GM21528 (cell line): Measurements from ENCODE around the gene ADARB2.

Experiments
- ATAC-seq: cut with Tn5 transposase; IDR thresholded peaks from one replicate; pipeline ENCODE4 v1.9.1; 2021; ENCODE audit warnings: mild to moderate bottlenecking, moderate library complexity; ENCODE audit not compliant: unreplicated experiment, low FRiP score

Gene ADARB2

GRCh38 chr10:1390200-1390599 lies 347.1 kb downstream of the ADARB2 start:
- ATAC-seq, result no peak

DNA sequence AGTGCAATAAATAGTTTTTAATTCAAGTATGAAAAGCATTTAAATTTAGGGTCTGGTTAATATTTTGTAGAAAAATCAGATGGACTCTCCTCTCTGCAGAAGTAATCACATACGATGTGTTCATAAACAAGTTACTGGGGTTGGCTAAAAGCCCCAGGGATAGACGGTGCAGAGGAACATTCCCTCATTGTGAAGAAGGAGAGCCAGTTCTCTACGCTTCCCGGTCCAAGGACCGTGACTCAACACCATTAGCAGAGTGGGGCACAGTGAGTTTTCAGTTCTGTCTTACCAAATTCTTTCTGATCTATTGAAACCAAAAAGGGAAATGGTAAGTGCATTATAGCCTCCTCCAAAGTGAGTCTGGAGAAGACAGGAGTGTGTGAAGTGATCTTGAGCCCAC lies 353.3 kb downstream of the ADARB2 start:
- no peak for ATAC-seq

DNA sequence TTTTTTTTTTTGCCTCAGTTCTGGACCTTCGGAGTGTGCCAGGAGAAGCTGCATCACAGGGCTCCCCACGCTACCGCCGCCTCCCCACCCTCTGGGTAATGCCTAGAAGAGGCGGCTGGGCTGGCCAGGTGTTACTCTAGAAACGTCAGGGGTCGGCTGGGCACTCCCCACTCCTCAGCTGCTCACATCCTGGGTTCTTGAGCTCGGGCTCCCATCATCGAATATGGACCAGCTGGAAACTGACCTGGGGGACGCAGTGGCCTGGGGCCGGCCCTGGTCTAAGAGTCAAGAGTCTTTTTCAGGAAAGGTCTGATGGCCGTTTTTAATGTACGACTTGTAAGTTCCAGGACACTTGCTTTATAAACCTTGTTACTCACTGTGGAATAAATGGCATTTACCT lies 354.6 kb downstream of the ADARB2 start:
- no peak for ATAC-seq

DNA sequence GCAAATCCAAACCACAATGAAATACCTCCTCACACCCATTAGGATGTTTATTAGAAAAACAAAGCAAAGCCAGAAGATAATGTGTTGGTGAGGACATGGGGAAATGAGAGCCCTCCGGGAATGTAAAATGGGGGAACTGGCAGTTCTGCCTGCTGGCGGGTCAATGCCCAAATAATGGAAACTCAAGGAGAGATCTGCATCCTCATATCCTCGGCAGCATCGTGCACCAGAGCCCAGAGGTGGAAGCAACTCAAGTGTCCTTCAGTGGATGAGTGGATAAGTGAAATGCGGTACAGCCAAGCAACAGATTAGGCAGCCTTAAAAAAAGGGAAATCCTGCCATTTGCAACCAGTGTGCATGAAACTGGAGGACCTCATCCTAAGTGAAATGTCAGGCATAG lies 356.0 kb downstream of the ADARB2 start:
- no peak for ATAC-seq

GRCh38 chr10:1380088-1380671 lies 357.1 kb downstream of the ADARB2 start:
- ATAC-seq, result no peak

GRCh38 chr10:1379601-1380000 lies 357.7 kb downstream of the ADARB2 start:
- no peak for ATAC-seq

DNA sequence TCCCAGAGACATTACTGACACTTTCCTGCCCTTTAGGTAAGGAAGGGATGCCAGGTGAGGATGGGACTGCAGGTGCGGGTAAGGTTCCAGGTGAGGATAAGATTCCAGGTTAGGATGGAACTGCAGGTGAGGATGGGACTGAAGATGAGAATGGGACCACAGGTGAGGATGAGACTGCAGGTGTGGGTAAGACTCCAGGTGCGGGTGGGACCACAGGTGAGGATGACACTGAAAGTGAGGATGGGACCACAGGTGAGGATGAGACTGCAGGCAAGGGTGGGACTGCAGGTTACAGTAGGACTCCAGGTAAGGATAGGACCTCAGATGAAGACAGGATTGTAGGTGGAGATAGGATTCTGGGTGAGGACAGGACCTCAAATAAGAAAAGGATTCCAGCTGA lies 358.9 kb downstream of the ADARB2 start:
- ATAC-seq, result no peak

DNA sequence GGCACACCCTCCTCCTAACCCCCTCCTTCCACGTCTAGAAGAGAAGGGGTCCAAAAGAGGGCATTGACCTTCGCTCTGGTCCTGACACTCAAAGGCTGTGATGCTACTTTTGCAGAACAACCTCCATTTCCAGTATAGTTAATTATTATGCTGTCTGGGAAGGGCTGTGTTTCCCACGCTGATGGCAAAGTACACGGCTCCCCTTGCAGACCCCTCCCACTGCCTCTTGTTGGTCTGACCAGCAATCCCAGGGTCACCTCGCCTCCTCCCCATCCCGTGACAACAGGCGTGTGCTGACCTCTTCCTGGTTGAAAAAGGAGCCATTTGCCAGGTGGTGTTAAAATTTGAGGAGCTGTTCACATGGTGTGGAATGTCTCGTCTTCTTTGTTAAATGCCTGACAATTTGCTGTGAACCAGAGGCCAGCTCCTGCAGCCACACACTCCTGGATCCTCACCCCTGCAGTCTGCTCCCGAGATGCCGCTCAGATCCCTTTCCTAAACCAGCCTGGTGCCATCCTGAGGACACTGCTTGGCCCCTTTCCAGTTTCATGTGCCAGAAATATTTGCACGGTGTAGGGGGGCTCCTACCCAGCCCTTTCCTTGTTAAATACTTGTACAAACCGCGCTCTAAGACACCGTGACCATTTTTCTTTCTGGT lies 359.5 kb downstream of the ADARB2 start:
- ATAC-seq, result no peak

GRCh38 chr10:1377231-1377630 lies 360.1 kb downstream of the ADARB2 start:
- ATAC-seq, result no peak

DNA sequence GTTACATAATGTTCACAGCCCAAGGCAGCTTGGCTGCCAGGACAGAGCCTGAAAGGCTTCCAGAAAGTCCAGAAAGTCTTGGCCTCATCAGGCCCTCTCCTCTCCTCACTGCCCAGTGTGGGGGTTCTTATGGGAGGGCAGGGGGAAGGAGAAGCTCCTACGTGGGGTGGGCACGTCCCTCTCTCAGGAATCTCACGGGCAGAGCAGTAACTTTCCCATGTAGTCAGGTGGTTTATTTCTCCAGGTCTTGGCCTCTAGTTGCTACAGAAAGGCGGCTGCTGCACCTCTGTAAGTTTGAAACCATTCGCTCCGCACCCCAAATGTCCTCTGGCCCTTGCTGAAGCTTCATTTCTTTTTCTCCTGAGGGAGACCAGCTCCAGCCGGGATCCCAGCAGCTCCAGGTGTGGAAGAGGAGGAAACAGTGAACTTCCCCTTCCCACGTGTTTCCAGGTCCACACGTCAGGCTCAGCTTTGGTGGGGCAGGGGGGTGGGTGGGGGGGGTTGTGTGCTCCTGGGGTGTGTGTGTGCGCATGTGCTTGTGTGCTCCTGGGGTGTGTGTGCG lies 360.9 kb downstream of the ADARB2 start:
- ATAC-seq, result no peak

DNA sequence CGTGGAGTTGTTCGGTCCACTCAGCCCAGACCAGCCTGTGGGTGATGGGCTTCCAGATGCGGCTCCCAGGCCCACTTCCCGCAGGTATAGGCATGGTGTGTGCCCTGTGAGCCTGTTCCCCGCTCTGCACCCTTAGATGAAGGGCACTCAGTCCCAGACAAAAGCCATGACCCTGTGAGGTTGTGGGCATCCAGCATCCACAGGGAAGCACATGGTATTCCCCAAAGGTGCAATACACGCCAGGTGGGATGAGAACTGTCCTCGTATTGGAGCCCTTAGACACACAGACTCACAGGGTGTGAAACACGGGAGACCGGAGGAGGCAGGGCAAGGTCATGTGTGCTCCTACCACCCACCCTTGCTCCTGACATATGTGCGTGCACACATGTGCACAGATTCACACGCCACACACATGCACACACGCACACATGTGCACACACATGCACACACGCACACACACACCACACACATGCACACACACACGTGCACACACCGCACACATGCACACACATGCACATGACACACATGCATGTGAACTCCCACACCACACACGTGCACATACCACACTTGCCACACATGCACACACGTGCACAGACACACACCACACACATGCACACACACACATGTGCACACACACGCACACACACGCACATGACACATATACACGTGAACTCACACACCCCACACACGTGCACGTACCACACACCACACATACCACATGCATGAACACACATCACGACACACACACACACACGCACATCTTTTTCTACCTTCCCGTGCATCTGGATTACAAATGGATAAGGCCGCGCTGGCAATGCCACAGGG lies 361.8 kb downstream of the ADARB2 start:
- ATAC-seq, result no peak

- no peak for ATAC-seq
Measured at GRCh38 chr10:1374511-1375345, 362.6 kb downstream of the ADARB2 start.

- ATAC-seq, result no peak
Measured at GRCh38 chr10:1373287-1373686, 364.0 kb downstream of the ADARB2 start.

GRCh38 chr10:1372212-1372611 lies 365.1 kb downstream of the ADARB2 start:
- ATAC-seq, result no peak

GRCh38 chr10:1370298-1370697 lies 367.0 kb downstream of the ADARB2 start:
- ATAC-seq, result no peak

DNA sequence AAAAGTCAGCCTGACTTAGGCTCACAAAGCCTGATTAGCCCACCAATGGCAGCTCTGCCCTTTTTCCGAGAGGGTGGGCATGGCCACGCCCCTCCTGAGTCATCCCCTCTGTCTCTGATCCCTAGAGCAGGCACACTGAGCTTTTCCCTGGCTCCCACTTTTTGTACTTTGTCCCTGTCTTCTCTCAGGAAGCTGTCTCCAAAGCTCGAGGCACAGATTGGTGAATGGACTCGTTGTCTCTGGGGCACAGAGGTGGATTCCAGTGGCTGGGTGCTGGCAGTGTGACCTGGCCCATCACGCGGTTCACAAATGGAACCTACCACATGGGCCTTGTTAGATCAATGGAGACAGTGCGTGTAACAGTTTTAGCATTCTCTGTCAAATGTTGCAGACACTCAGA lies 367.7 kb downstream of the ADARB2 start:
- ATAC-seq, result no peak

- no peak for ATAC-seq
Measured at GRCh38 chr10:1369197-1369596, 368.1 kb downstream of the ADARB2 start.

DNA sequence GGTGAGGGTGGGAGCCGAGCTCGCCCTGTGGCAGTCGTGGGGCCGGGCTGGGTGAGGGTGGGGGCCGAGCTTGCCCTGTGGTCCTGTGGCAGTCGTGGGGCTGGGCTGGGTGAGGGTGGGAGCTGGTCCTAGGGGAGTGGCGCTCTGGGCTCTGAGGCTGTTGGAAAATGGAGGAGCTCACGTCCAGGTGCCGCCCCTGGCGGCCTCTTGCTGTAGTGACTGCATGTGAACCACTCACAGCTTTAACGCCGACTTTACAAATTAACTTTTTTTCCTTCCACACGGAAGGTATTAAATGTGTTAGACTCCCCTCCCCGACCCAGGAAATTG lies 368.5 kb downstream of the ADARB2 start:
- peak; percentile 66 for ATAC-seq

GRCh38 chr10:1367938-1368841 lies 369.1 kb downstream of the ADARB2 start:
- no peak for ATAC-seq
